Spleen (tissue), 11 donors: ENCODE data around the gene FURIN. TPM values are rescaled to one million over a fixed set of nuclear protein-coding genes. Genes with fewer than 3 reads are reported as not detected.

Experiments used
- DNase-seq: peaks from one replicate; pipeline ENCODE4 v3.0.0-alpha.2; 2020
- H3K27ac ChIP-seq, 8 donors: fragments of 200-600 bp; sonication (generic) in 7 of 8; 1 replicate in 4 of 8; 2 replicates in 4 of 8; pipeline versions ENCODE4 v1.5.0 to v1.8.0; 2016 to 2021; ENCODE audit warnings: inconsistent platforms in 4 of 8, mild to moderate bottlenecking in 4 of 8, moderate library complexity in 1 of 8
- H3K27me3 ChIP-seq, 7 donors: fragments of 200-600 bp; sonication (generic) in 6 of 7; replicated peaks in 1 of 7; 1 replicate in 4 of 7; 2 replicates in 3 of 7; pipeline versions ENCODE4 v1.5.0 to v1.8.0; 2016 to 2021; ENCODE audit warnings: inconsistent platforms in 3 of 7, mild to moderate bottlenecking in 1 of 7
- H3K36me3 ChIP-seq, 6 donors: fragments of 200-600 bp; sonication (generic) in 5 of 6; 1 replicate in 4 of 6; 2 replicates in 2 of 6; pipeline versions ENCODE4 v1.5.0 to v1.8.0; 2016 to 2021; ENCODE audit warnings: inconsistent platforms in 2 of 6
- H3K4me1 ChIP-seq, 6 donors: fragments of 200-600 bp; sonication (generic) in 5 of 6; 1 replicate in 3 of 6; 2 replicates in 3 of 6; pipeline versions ENCODE4 v1.5.0 to v1.8.0; 2016 to 2021; ENCODE audit warnings: inconsistent platforms in 3 of 6
- H3K4me3 ChIP-seq, 8 donors: fragments of 200-600 bp; sonication (generic) in 7 of 8; 1 replicate in 4 of 8; 2 replicates in 4 of 8; pipeline versions ENCODE4 v1.5.0 to v1.8.0; 2016 to 2021; ENCODE audit warnings: inconsistent platforms in 4 of 8, mild to moderate bottlenecking in 4 of 8, moderate library complexity in 2 of 8
- H3K9me3 ChIP-seq, 8 donors: fragments of 200-600 bp; sonication (generic) in 7 of 8; 1 replicate in 4 of 8; 2 replicates in 4 of 8; pipeline versions ENCODE4 v1.5.0 to v1.8.0; 2016 to 2021; ENCODE audit warnings: inconsistent platforms in 4 of 8
- POLR2A ChIP-seq, 3 donors: fragments of 450-650 bp; IDR thresholded peaks; one replicate each; pipeline ENCODE4 v1.5.1; 2017; ENCODE audit warnings: antibody characterized with exemption in 3 of 3, mild to moderate bottlenecking in 1 of 3
- POLR2AphosphoS5 ChIP-seq, 3 donors: sonication (generic); formaldehyde crosslinking; IDR thresholded peaks; one replicate each; pipeline ENCODE4 v1.5.1; 2017; ENCODE audit warnings: antibody characterized with exemption in 3 of 3
- WGBS, 5 donors: extraction: QIAGEN DNeasy Blood & Tissue Kit in 3 of 5; methylation state at CpG; one replicate each; pipeline versions ENCODE4 v1.1.5 to v1.1.7; 2013 to 2018; 5-methylcytosine and 5-hydroxymethylcytosine counted together
- intact Hi-C: fragments of 100-400 bp; cut with DNase I; formaldehyde crosslinking; loops from one replicate; pipeline ENCODE4 v1.15.0; 2023; ENCODE audit warnings: low total_unique reads
- polyA plus RNA-seq, 3 donors: library from polyadenylated mRNA; stranded (reverse); fragments of 200-250 nt; gene quantifications; one replicate each; pipeline ENCODE4 v1.2.1, GENCODE V29; 2013
- total RNA-seq, 7 donors: library from RNA; depleted of rRNA in 3 of 7; stranded (reverse); fragments of >200 nt in 3 of 7; fragmentation: NEBNext Ultra II Directional in 4 of 7; extraction: Animal tissue kit (Norgen Biotek cat#: 25700) in 4 of 7; gene quantifications; one replicate each; pipeline versions ENCODE4 v1.1.0 to v1.2.1, GENCODE V29; 2016 to 2021
- TF ChIP-seq, protein P1 (sequence below), 11 experiments: fragments of 200-600 bp in 7 of 11; fragments of 450-650 bp in 4 of 11; sonication (generic) in 4 of 11; IDR thresholded peaks in 8 of 11; conservative IDR thresholded peaks in 3 of 11; 1 replicate in 7 of 11; 2 replicates in 4 of 11; pipeline versions ENCODE4 v1.4.0 to v1.8.0; 2016 to 2021; ENCODE audit warnings: antibody characterized with exemption in 11 of 11, inconsistent platforms in 4 of 11, mild to moderate bottlenecking in 1 of 11
- donor health status: healthy with polysubstance abuse.
- donor health status: DM: no; HTN: no; CAD: no; lungs with moderate emphysema.
- donor health status: DM: no; HTN: no; CAD: no.
- donor health status: Bipolar disorder and iron deficiency.
- donor health status: healthy.
- donor health status: DM: no; HTN: no; CAD: no.
- donor health status: DM: yes; HTN: yes; CAD: no.

FURIN gene
- total and polyA plus RNA-seq, 10 donors, result 10.0 to 139 (median 79.0) TPM

DNA sequence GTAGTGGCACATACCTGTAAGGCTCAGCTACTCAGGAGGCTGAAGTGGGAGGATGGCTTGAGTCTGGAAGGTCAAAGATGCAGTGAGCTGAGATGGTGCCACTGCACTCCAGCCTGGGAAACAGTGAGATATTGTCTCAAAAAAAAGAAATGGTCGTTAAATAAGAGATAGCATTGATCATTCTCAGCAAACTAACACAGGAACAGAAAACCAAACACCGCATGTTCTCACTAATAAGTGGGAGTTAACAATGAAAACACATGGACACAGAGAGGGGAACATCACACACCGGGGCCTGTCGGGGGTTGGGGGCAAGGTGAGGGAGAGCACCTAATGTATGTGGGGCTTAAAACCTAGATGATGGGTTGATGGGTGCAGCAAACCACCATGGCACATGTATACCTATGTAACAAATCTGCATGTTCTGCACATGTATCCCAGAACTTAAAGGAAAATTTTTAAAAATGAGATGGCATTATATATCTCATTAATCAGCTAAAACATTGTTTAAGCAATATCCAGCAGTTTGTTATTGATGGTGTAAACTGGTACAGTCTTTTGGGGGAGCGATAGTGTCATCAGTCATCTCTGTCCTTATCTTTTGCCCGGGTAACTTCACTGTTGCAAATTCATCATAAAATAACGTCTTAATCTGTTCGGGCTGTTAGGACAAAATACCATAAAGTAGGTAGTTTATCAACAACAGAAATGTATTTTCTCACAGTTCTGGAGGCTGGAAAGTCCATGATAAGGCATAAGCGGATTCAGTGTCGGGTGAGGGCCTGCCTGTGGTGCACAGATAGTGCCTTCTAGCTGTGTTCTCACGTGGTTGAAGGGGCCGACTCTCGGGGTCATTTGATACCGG lies 33.0 kb downstream of the FURIN start:
- intact Hi-C loops, result no loop called here
- 46 to 60% (median 51%) methylated on average over 14 of the region's 14 CpGs for WGBS, 5 donors
- peak overlapping the region in 3 of 8 donors; percentile 66 to 92 (median 73) for H3K4me3 ChIP-seq

DNA sequence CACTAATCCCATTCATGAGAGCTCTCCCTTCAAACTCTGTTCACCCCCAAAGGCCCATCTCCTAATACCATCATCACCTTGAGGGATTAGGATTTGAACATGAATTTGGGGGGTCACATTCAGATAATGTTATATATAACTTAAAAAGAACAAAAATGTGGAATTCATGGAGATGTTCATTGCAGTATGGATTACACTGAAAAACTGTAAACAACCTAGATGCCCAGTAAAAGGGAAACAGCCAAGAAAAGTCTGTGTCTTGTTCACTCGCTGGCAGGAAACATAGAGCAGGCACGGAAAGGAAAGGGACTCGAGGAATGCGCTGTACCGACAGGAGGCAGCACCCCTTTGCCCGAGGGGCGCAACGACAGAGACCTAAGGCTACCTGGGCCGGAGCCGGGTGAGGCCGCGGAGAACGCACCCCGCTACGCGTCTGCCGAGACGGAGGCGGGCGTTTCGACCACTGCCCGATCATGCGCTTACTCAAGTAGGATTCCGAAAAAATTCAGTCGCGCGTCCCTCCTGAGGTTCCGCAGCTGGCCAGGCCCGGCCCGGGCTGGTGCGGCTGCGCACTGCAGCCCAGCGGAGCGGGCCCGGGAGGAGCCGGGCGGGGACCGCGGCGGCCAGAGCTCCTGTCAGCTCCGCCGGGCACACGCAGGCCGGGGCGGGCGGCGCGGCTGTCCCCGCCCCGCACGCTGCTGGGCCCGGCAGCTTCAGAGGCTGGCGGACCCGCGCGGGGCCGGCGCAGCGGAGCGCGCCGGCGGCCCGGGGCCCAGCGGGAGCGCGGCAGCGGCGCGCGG lies 33.9 kb downstream of the FURIN start:
- TF ChIP-seq, protein P1, sequence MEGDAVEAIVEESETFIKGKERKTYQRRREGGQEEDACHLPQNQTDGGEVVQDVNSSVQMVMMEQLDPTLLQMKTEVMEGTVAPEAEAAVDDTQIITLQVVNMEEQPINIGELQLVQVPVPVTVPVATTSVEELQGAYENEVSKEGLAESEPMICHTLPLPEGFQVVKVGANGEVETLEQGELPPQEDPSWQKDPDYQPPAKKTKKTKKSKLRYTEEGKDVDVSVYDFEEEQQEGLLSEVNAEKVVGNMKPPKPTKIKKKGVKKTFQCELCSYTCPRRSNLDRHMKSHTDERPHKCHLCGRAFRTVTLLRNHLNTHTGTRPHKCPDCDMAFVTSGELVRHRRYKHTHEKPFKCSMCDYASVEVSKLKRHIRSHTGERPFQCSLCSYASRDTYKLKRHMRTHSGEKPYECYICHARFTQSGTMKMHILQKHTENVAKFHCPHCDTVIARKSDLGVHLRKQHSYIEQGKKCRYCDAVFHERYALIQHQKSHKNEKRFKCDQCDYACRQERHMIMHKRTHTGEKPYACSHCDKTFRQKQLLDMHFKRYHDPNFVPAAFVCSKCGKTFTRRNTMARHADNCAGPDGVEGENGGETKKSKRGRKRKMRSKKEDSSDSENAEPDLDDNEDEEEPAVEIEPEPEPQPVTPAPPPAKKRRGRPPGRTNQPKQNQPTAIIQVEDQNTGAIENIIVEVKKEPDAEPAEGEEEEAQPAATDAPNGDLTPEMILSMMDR (IDR thresholded peaks at IDR 0.05 in 8 of 11, conservative IDR thresholded peaks at IDR 0.05 in 3 of 11), result peak; percentile 43 to 90 (median 83)
- TF ChIP-seq POLR2AphosphoS5 (IDR thresholded peaks at IDR 0.05) (peak; percentile 83 to 89 (median 86)), POLR2A (IDR thresholded peaks at IDR 0.05) (peak in 2 of 3 donors; percentile 11 to 17)
- H3K36me3 ChIP-seq, result peaks cover 0 to 29% (median 26%) of the 10 kb centered on the region in 6 donors
- H3K4me3 ChIP-seq, result peak overlapping the region; percentile 60 to 92 (median 72)
- H3K27me3 ChIP-seq, result no peaks in the 10 kb centered on the region
- intact Hi-C loops, result no loop called here
- 0 to 1% (median 0%) methylated on average over 13 to 71 of the region's 71 CpGs for WGBS, 5 donors
- peak overlapping the region; percentile 93 to 99 (median 95) for H3K27ac ChIP-seq
- peaks cover 15 to 54% (median 26%) of the 10 kb centered on the region in 6 donors for H3K4me1 ChIP-seq
- no peaks in the 10 kb centered on the region for H3K9me3 ChIP-seq
- peak; percentile 94 for DNase-seq

More for the DNA sequence above, 33.0 kb downstream of the FURIN start:
- TF ChIP-seq, protein P1 (IDR thresholded peaks at IDR 0.05 in 8 of 11, conservative IDR thresholded peaks at IDR 0.05 in 3 of 11), result no peak
- no peak for TF ChIP-seq POLR2A (IDR thresholded peaks at IDR 0.05)
- TF ChIP-seq POLR2AphosphoS5 (IDR thresholded peaks at IDR 0.05), result no peak
- peaks cover 0 to 27% (median 18%) of the 10 kb centered on the region in 6 donors for H3K36me3 ChIP-seq
- no peaks in the 10 kb centered on the region for H3K9me3 ChIP-seq
- H3K27me3 ChIP-seq, result no peaks in the 10 kb centered on the region
- H3K4me1 ChIP-seq, result peaks cover 18 to 58% (median 35%) of the 10 kb centered on the region in 6 donors
- DNase-seq, result no peak
- peak overlapping the region; percentile 93 to 99 (median 95) for H3K27ac ChIP-seq

DNA sequence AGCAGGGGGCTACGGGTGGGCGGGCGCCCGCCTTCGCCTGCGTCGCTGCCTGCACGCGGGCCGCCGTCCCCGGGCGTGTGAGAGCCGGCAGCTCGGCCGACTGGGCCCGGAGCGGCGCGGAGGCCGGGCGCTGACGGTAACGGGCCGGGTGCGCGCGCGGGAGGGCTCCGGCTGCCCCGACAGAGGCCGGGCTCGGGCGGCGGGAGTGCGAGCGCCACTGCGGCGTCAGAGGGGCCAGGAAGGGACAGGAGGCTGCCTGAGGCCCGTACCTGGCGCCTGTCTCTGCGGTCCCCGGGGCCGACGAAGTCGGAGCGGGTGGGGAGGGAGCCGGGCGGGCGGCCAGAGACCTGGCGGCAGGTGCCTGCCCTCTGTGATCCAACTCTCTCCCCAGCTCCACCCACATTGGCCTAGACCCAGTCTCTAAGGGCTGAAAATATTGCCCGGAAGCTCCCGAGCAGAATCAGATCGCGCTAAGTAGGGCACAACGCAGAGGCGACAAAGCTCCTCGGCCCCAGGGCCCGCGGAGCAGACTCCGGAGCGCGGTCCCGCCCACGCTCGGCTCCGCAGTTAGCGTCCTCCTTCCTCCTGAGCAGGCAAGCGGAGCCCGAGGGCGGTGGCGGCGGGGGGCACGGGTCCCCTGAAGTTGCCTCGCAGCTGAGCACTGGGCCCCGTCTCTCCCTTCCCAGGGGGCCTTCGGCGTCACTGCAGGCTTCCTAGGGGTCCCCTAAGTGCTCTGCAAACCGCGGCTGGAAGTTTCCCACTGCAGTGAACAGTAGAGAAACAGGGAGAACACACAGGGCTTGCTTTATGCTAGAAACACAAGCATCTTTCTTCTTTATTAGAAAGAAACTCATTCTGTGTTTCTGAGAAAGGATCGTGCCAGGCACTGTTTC lies 34.7 kb downstream of the FURIN start, which contains the start of gene MAN2A2:
Gene MAN2A2, plus strand, starts transcription at position 463 of the 893 bp plus-strand sequence. CDS start 906 bp downstream, outside the sequence.
- WGBS, 5 donors, result 1% methylated on average over 25 to 81 of the region's 81 CpGs

More for the DNA sequence above, 34.7 kb downstream of the FURIN start, which contains the start of gene MAN2A2:
- H3K4me1 ChIP-seq, result peaks cover 15 to 48% (median 25%) of the 10 kb centered on the region in 6 donors
- H3K36me3 ChIP-seq, result peaks cover 0 to 37% (median 34%) of the 10 kb centered on the region in 6 donors
- intact Hi-C loops, result no loop called here
- peak within 1 kb of the TSS; percentile 70 to 92 (median 74) for H3K4me3 ChIP-seq
- DNase-seq, result peak; percentile 96
- H3K9me3 ChIP-seq, result no peaks in the 10 kb centered on the region
- H3K27me3 ChIP-seq, result no peaks in the 10 kb centered on the region
- TF ChIP-seq POLR2A (IDR thresholded peaks at IDR 0.05), result no peak
- TF ChIP-seq, protein P1 (IDR thresholded peaks at IDR 0.05 in 8 of 11, conservative IDR thresholded peaks at IDR 0.05 in 3 of 11), result peak in 2 of 11 experiments; percentile 19 to 27
- TF ChIP-seq POLR2AphosphoS5 (IDR thresholded peaks at IDR 0.05), result peak; percentile 74 to 87 (median 81)
- H3K27ac ChIP-seq, result peak within 1 kb of the TSS; percentile 93 to 99 (median 95)
